ENCODE results near the gene ECSCR.

The ECSCR gene

GRCh38 chr5:139407517-139407916, 55.0 kb downstream of the ECSCR start:
- TF ChIP-seq CTCF (IDR thresholded peaks at IDR 0.05; ENCODE audit: low read depth, low read length) = no peak

GRCh38 chr5:139406963-139407362, 55.6 kb downstream of the ECSCR start:
- no peak for DNase-seq (ENCODE audit: low read depth in 2 of 2)
- H3K4me3 ChIP-seq (replicated peaks in 1 of 2; ENCODE audit: low read depth in 2 of 2, low read length in 2 of 2) = no peak overlapping the region
- no peak for TF ChIP-seq CTCF (IDR thresholded peaks at IDR 0.05; ENCODE audit: low read depth, low read length)

More at GRCh38 chr5:139407517-139407916, 55.0 kb downstream of the ECSCR start:
- DNase-seq (ENCODE audit: low read depth in 2 of 2) = no peak
- no peak overlapping the region for H3K4me3 ChIP-seq (replicated peaks in 1 of 2; ENCODE audit: low read depth in 2 of 2, low read length in 2 of 2)

- TF ChIP-seq CTCF (IDR thresholded peaks at IDR 0.05; ENCODE audit: low read depth, low read length) = no peak
- H3K4me3 ChIP-seq (replicated peaks in 1 of 2; ENCODE audit: low read depth in 2 of 2, low read length in 2 of 2) = peak overlapping the region in 1 of 2 donors; percentile 68
- DNase-seq (ENCODE audit: low read depth in 2 of 2) = no peak
Observed at GRCh38 chr5:139404484-139404840, 58.1 kb downstream of the ECSCR start.

GRCh38 chr5:139403787-139404483, 58.6 kb downstream of the ECSCR start, which contains the start of gene SPATA24:
Gene SPATA24 (minus strand): TSS chr5:139404089. CDS start chr5:139404060, 29 bp downstream.
- peak; percentile 97 to 98 for DNase-seq (ENCODE audit: low read depth in 2 of 2)
- no peak for TF ChIP-seq CTCF (IDR thresholded peaks at IDR 0.05; ENCODE audit: low read depth, low read length)
- H3K4me3 ChIP-seq (replicated peaks in 1 of 2; ENCODE audit: low read depth in 2 of 2, low read length in 2 of 2) = peak within 1 kb of the TSS; percentile 50 to 68

GRCh38 chr5:139403418-139403786, 59.1 kb downstream of the ECSCR start:
- no peak for TF ChIP-seq CTCF (IDR thresholded peaks at IDR 0.05; ENCODE audit: low read depth, low read length)
- DNase-seq (ENCODE audit: low read depth in 2 of 2) = no peak
- H3K4me3 ChIP-seq (replicated peaks in 1 of 2; ENCODE audit: low read depth in 2 of 2, low read length in 2 of 2) = peak overlapping the region; percentile 50 to 68

GRCh38 chr5:139402561-139403158, 59.9 kb downstream of the ECSCR start:
- no peak overlapping the region for H3K4me3 ChIP-seq (replicated peaks in 1 of 2; ENCODE audit: low read depth in 2 of 2, low read length in 2 of 2)
- peak in 1 of 2 donors; percentile 44 for DNase-seq (ENCODE audit: low read depth in 2 of 2)
- peak; percentile 51 for TF ChIP-seq CTCF (IDR thresholded peaks at IDR 0.05; ENCODE audit: low read depth, low read length)
